Thyroid gland (tissue), 4 donors: ENCODE results near the gene CD2AP.

ENCODE experiments used
- POLR2A ChIP-seq, 2 donors: fragments of 450-650 bp; IDR thresholded peaks; one replicate each; pipeline ENCODE4 v1.6.1; 2017; ENCODE audit warnings: antibody characterized with exemption in 2 of 2, mild to moderate bottlenecking in 2 of 2, moderate library complexity in 1 of 2
- TF ChIP-seq, protein P1 (sequence below), 6 experiments: fragments of 200-600 bp in 3 of 6; fragments of 450-650 bp in 3 of 6; sonication (generic) in 3 of 6; IDR thresholded peaks; one replicate each; pipeline ENCODE4 v1.5.1; 2016 to 2019; ENCODE audit warnings: antibody characterized with exemption in 6 of 6, mild to moderate bottlenecking in 2 of 6, inconsistent platforms in 1 of 6, moderate library complexity in 1 of 6

DNA sequence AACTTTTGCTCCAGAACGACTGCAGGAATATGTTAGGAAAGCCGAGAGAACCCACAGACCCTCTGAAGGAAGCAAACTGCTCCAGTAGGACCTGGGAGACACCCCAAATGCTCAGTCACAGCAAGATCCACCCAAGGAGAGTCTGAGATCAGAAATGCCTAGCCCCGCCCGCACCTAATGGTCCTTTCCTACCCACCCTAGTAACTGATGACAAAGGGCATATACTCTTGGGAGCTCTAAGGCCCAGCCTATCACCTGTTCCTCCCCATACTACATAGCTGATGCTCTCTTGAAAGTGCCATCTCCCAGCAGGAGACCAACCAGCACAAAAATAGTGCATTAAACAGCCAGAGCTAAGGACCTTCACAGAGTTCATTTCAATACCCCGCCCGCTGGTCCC, 67.6 kb downstream of the CD2AP start:
- TF ChIP-seq POLR2A (IDR thresholded peaks at IDR 0.05) = no peak
- TF ChIP-seq, protein P1, sequence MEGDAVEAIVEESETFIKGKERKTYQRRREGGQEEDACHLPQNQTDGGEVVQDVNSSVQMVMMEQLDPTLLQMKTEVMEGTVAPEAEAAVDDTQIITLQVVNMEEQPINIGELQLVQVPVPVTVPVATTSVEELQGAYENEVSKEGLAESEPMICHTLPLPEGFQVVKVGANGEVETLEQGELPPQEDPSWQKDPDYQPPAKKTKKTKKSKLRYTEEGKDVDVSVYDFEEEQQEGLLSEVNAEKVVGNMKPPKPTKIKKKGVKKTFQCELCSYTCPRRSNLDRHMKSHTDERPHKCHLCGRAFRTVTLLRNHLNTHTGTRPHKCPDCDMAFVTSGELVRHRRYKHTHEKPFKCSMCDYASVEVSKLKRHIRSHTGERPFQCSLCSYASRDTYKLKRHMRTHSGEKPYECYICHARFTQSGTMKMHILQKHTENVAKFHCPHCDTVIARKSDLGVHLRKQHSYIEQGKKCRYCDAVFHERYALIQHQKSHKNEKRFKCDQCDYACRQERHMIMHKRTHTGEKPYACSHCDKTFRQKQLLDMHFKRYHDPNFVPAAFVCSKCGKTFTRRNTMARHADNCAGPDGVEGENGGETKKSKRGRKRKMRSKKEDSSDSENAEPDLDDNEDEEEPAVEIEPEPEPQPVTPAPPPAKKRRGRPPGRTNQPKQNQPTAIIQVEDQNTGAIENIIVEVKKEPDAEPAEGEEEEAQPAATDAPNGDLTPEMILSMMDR (IDR thresholded peaks at IDR 0.05) = no peak
